EH (cell line): Measurements from ENCODE around the gene VAC14.

Experiments
- DNase-seq: peaks from one replicate; pipeline ENCODE4 v3.0.0-alpha.2; 2015; ENCODE audit warnings: low read depth

VAC14 gene

DNA sequence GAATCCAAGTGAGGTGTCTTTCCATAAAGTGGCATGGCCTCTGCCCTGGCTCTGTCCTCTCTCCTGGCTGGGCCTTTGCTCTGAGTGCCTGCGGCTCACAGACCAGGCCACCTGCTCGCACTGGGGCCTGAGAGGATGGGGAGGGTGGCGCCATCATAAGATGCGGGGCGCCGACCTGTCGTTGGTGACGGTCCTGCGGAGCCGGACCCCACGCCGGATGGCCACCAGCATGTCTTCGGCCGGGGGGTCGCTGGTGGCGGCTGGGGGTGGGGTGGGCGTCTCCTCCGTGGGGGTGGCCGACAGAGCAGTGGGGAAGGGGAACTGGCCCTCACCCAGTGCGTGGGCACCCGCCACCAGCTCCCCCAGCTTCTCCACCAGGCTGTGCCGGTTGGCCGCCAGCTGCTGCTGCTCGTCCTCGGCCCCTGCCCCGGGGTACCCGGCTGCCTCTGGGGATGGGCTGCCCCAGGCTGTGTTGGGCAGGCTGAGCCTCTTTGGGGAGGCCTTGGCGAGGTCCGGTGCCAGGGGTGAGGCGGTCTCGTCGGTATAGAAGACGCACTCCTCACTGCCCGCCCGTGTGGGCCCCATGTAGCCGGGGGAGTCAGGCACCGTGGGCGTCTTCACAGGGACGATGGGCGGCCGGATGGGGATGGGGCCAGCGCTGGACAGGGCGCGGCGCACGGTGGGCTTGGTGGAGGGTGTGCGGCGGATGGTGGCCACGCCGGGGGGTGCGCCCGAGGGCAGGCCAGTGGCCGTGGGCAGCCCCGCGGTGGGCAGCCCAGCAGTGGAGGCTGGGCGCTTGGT is 137.2 kb downstream of the VAC14 start:
- no peak for DNase-seq

DNA sequence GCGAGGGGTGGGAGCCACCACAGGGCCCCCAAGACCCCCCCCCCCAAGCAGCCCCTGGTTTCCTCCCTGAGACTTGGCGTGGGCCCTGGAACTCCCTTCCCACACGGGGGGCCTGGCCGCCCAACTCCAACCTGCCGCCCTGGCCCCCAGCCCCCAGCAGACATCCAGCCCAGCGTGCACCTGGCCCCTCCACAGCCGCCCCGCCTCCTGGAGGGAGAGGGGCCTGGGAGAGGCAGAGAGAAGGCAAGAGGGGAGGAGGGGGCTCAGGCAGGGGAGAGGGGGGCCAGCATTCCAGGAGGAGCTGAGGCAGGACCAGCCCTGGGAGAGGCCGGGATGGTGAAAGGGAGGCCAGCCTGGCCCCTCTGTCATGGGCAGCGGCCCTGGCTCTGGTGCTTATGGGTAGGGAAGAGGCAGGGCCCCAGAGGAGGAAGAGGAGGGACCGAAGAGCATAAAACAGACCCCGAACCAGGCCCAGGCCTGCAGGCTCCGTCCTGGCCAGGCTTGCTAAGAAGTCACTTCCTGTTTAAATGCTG is 137.9 kb downstream of the VAC14 start:
- no peak for DNase-seq

DNA sequence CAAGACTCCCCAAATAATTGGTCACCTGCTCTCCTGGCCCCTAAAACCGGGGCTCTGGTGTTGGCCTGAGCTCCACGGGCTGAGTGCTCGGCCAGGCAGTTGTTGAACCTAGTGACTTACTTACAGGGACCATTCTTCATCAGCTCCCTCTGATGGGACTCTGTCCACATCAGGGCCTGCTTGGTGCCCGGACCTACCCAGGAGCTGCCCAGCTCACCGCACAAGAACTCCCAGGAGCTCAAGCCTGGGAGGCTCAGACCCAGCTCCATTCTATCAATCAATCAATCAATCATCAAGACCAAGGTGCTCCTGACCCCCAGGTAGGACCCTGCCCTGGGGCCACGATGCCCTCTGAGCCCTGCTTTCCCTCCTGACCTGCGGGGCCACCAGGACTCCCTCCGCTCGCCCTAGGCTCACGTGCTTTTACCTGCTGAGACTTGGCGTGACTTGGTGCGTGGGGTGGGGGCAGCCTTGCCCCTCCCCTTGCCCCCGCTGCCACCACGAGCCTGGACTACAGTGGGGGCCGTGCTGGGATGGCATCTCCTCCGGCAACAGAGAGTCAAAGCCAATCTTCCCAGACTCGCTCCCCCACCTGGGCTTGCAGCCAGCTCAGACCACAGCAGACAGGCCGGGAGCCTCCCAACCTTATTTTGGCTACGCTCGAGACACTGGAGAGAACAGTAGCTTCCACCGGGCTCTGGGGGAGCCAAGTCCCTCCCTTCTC is 138.9 kb downstream of the VAC14 start:
- peak; percentile 32 for DNase-seq

DNA sequence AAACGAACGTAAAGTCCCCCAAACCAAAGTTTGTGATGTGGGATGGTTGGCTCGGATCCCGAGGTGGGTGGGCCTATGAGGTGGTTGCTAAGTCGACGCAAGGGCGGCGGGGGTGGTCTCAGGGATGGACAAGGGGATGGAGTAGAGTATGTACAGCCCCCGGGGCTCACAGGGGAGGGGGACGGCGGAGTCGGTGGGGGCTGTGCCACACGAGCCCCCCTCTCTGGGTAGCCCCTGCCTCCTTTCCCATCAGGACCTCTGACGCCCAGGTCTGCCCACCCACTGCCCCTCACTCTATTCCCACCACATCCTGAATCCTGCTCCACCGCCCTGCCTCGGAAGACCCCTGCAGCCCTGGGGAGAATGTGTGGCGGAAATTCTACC is 139.4 kb downstream of the VAC14 start:
- DNase-seq, result no peak

DNA sequence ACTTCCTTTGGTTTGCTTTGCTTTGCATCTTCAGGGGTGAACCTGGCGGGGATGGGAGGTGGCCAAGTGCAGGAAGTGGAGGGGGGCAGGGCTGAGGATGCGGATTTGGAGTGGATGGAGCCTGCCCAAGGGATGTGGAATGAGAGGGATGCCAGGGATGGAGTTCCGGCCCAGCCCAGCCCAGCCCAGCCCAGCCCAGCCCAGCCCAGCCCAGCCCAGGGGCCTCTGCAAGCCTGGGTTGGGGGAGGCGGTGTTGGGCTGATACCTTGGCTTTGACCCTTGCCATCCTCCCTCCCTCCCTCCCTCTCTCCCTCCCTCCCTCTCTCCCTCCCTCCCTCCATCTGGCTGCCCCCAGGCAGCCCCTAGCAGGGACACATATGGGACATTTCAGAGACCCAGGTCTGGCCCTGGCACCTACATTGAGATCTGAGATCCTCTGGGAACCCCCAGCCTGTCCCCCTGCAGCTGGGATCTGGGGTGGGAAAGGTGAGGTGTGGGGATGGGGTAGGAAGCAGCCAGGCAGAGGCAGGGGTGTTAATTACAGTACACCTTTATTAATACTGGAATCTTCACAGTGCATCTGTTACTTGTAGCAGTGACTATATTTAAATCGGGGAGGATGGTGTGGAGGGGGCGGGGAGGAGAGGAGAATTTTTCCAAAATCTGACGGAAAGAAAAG is 140.1 kb downstream of the VAC14 start:
- DNase-seq, result peak; percentile 49

DNA sequence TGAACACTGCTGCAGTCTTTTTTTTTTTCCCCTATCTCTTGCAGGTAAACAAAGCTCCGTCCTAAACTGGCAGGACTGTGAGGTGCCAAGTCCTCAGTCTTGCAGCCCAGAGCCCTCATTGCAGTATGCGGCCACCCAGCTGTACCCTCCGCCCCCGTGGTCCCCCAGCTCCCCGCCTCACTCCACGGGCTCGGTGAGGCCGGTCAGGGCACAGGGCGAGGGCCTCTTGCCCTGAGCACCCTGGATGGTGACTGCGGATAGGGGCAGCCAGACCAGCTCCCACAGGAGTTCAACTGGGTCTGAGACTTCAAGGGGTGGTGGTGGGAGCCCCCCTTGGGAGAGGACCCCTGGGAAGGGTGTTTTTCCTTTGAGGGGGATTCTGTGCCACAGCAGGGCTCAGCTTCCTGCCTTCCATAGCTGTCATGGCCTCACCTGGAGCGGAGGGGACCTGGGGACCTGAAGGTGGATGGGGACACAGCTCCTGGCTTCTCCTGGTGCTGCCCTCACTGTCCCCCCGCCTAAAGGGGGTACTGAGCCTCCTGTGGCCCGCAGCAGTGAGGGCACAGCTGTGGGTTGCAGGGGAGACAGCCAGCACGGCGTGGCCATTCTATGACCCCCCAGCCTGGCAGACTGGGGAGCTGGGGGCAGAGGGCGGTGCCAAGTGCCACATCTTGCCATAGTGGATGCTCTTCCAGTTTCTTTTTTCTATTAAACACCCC is 140.8 kb downstream of the VAC14 start:
- DNase-seq, result no peak

DNA sequence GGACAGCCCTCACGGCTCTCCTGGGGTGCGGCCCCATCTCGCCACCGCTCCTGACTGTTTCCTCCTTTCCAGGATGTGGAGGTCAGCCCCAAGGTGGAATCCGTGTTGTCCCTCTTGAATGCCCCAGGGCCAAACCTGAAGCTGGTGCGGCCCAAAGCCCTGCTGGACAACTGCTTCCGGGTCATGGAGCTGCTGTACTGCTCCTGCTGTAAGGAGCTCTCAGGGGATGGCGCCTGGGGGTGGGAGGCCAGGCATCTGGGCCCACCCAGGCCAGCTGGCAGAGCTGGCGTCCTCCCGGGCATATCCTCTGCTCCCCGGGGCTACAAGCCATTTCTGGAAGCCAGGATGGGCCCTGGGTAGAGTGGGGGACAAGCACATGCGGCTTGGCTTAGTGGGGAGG is 141.4 kb downstream of the VAC14 start:
- DNase-seq, result no peak

DNA sequence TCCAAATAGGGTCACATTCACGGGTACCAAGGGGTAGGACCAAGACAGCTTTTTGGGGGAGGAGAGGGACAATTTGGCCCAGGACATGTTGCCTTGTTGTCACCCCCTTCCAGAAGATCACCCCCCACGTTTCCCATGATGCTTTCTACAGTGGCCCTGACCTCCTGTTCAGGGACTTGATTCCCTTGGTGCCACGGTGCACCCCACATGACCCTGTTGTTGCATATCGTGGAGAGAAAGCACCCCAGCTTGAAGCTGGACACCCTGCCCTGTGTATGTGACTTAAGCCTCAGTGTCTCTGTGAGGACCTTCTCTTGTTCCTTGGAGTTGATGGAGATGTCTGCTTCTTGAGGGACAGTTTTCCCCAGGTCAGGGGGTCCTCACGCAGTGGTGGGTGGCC is 142.0 kb downstream of the VAC14 start:
- DNase-seq, result no peak

DNA sequence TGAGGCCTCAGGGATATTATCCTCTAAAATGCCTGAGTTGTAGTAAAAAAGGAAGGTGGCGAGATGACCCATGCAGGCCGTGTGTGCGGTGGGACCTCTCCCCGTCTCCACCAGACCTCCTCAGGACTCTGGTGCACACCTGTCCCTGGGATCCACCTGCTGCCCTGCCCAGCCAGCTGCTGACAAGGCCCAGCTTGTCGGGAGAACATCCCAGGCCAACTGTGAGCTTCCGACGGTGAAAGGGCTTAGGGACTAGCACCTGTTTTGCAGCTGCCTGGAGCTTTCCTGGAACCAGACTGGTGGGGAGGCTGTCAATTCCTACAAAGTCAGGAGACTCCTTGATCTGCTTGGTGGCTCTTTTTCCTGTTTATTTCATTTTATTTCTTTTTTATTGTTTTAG is 143.0 kb downstream of the VAC14 start:
- no peak for DNase-seq

DNA sequence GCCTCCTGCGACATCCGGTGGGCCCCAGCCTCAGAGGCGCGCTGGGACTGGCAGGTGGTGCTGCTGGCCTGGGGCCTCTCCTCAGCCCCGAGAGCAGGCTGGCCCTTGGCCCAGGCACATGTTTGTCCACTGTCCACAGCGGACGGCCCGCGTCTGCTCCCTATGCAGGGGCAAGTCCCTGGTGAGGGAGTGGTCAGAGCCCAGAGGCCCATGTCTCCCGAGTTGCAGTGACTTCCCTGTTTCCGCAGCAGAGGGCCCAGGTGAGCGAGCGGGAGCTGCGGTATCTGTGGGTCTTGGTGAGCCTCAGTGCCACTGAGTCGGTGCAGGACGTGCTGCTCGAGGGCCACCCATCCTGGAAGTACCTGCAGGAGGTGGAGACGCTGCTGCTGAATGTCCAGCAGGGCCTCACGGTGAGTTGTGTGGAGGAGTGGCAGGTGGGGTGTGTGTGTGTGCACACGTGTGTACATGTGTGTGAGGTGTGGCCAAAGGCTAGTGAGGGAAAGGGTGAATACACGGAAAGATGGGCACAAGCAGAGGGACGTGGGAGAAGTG is 144.2 kb downstream of the VAC14 start:
- no peak for DNase-seq

DNA sequence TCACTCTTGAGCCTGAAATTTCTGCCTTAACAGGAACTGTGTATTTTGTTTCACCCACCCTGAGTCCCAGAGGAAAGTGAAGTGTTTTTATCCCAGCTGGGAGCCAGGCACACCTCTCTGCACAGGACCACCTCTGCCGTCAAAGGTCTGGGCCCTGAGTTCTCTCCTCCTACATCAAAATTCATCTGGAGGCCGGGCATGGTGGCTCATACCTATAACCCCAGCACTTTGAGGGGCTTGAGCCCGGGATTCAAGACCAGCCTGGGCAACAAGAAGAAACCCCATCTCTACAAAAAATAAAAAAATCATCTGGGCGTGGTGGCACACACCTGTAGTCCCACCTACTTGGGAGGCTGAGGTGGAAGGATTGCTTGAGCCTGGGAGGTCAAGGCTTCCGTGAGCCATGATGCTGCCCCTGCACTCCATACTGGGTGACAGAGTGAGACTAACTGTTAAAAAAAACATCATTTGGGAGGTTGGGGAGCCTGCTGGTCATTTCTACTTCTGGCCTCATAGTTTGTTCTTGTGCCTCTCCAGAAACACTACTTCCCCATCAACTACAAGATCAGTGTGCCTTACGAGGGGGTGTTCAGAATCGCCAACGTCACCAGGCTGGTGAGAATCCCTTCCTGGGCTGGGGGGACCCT is 144.8 kb downstream of the VAC14 start:
- no peak for DNase-seq

DNA sequence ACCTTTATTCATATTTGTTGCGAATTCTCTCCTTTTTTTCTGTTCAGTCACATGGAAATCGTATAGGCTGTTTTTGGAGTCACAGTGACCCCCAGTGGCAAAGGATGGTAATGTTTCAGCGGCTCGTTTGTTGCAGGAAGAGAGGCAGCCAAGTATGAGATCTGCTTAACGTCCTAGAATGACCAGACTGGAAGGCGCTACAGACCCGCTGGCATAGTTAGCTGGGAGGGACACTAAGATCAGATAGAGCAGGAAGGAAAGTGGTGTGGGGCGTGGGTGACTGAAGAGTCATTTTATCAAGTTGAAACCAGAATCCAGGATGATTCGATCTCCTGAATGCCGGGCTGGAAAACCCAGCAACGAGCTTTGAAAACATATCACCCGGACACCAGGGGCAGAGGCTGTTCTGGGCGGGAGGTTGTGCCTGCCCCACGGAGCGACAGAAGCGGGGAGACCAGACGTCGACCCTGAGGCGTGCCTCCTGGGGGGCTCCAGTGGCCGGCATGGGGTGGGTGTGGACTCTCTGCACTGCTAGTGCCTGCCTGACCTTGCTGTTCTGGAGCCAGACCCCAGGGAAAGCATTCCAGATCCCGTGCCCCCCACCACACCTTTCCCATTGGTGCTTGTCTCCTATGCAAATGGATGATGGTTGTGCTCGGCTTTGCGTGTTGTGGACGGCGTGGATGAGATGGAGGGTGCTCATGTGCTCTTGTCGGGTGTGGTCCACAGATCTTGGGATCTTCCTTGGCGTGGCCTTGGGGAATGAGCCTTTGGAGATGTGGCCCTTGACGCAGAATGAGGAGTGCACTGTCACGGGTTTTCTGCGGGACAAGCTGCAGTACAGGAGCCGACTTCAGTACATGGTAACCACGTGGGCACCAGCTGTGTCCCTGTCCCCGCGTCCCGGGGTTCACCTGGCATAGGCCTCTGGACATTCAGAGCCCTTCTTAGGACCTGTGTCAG is 146.9 kb downstream of the VAC14 start:
- DNase-seq, result peak; percentile 88

DNA sequence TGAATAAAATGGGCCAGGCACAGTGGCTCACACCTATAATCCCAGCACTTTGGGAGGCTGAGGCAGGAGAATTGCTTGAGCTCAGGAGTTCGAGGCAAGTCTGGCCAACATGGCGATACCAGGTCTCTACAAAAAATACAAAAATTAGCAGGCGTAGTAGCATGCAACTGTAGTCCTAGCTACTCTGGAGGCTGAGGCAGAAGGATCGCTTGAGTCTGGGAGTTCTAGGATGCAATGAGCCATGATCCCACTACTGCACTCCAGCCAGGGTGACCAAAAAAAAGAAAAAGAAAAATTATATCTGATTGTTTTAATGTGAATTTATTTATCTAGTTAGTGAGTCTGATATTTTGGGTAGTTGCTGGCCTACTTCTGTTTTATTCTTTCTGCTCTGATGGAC is 147.6 kb downstream of the VAC14 start:
- no peak for DNase-seq

DNA sequence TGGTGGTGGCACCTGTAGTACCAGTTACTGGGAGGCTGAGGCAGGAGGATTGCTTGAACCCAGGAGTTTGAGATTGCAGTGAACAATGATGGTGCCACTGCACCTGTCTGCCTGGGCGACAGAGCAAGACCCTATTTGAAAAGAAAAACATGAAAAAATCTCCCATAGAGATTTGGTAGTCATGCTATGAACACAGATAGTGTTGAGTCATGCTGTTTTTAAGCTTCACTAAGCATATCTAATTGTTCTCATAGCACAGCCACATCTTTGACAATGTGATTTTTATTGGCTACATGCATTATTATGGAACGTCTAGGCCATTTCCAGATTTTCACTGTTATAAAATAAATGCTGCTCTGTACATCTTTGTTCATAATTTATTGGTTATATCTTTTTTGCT is 148.6 kb downstream of the VAC14 start:
- DNase-seq, result no peak

DNA sequence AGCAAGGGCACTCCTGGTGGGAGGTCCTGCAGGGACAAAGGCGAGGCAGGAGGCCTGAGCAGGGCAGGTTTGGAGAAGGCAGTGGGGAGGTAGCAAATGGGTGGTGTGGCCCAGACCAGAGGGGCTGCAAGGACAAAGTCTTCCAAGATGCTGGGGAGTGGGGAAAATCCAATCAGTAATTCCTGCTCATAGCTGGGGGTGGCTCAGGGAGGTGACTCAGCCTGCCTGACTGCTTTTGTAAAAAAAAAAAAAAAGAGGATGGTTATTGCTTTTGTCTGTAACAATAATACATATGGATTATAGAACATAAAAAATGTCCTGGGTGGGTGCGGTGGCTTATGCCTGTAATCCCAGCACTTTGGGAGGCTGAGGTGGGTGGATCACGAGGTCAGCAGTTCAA is 149.4 kb downstream of the VAC14 start:
- peak; percentile 29 for DNase-seq

DNA sequence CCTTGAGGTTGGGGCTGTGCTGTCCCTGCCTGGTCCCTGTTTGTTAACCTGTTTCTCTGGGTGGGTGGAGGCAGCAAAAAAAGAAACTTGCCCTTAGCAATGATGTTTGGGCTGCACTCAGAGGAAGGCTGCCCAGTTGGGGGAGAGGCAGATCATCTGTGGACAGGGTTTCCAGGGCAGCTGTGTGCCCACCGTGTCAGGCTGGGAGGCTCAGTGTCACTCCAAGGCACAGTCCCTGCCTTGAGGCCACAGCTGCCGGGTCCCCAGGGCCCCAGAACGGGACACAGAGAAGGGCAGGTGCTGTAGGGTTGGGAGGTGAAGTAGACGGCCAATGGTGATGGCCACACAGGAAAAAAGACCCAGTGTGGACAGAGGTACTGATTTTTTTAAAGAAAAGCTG is 150.7 kb downstream of the VAC14 start:
- no peak for DNase-seq

DNA sequence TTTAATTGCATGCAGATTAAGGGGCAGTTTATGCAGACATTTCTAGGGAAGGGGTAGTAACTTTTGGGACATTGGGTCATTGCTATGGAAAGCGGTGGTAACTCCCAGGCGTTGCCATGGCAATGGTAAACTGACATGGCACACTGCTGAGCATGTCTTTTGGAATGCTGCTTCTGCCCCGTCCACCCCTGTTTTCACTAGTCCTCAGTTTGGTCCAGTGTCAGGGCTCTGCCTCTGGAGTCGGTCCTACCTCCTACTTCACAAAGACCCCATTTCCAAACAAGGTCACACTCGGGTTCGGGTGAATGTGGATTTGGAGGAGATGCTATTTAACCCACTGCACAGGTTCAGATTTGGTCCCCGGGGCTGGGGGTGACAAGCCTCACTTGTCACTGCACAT is 151.7 kb downstream of the VAC14 start:
- peak; percentile 60 for DNase-seq

DNA sequence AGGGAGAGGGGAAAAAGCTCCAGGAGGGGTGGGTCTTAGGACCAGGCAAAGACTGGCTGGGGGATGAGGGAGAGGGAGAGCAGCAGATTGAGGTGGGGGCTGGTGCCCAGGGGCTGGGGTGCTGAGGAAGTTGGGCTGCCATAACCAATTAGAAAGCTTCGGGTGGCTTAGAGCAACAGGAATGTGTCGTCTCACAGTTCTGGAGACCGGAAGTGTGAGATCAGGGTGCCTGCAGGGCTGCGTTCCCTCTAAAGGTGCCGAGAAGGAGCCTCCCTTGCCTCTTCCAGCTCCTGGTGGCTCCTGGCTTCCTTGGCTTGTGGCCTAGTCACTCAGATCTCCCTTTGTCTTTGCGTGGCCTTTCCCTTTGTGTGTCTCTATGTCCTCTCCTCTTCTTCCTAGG is 152.4 kb downstream of the VAC14 start:
- no peak for DNase-seq

DNA sequence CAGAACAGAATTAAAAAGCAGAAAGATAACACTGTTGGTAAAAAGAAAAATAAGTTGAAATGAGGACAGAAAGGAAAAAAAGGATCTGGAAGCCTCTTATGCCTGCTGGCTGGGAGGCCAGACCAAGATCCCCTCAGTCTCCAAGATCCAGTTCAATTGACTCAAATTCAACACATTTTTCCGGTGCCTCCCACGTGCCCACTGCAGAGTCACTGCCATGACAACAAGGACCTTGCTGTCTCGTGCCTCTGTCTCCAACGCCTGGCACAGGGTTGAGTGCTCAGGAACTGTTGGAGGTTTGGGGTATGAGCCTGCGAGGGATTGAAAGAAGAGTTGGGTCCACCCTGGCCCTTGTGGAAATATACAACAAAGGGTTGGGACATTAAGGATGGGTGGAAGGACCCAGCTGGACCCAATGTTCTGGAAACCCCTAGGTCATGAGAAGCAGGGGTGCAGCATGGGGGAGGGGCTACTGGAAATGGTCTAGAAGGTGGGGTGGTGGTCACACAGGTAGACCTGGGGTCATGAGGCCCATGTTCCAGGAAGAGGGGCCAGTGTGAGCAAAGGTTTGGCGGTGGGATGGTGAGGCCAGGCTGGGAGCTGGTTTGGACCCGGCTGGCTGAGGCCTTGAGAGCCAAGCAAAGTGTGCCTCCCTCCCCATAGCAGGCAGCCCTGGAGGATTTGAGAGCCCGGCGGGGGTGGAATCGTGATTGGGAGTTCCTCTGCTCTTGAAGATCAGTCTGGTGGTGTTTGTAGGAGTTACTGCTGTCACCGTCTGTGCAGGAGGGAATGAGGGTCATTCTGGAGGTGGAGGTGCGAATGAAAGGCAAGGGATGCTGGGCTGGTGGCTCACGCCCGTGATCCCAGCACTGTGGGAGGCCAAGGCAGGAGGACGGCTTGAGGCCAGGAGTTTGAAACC is 153.3 kb downstream of the VAC14 start:
- DNase-seq, result no peak
